ENCODE measurements around the gene SMIM22. TPM values are rescaled to one million over a fixed set of nuclear protein-coding genes. Genes with fewer than 3 reads are reported as not detected.
A peak's percentile ranks its signal among the peaks of the same experiment; 100 is the strongest.

The SMIM22 gene
- total and polyA plus RNA-seq, 10 donors: not detected

DNA sequence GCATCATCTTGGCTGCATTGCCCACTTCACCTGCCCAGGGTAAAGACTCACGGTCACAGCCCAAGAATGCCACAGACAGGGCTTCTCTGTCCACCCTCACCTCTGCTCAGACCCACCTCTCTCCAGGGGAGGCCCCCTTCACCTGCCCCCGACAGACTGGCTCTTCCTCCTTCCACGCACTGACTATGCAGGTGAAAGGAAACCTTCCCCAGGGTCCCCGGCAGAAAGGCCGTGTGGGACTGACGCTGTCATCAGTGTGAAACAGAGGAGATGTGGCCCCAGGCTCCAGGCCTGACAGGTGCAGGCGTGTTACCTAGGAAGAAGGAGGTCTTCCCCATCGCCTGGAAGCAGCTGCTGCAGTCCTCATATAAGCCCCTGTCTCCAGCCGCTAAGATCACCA is 16.6 kb downstream of the SMIM22 start:
- no peak overlapping the region for H3K4me3 ChIP-seq
- no peak for DNase-seq
- H3K36me3 ChIP-seq: peaks cover 0 to 100% (median 97%) of the 10 kb centered on the region in 6 donors
- 89 to 97% (median 92%) methylated on average over 9 of the region's 9 CpGs for WGBS, 5 donors
- no peak overlapping the region for H3K27ac ChIP-seq
- no peaks in the 10 kb centered on the region for H3K4me1 ChIP-seq
- intact Hi-C loops (cut with DNase I; ENCODE audit: low total_unique reads): no loop called here
- no peak for TF ChIP-seq POLR2A (IDR thresholded peaks at IDR 0.05)
- TF ChIP-seq CTCF (IDR thresholded peaks at IDR 0.05 in 8 of 11, conservative IDR thresholded peaks at IDR 0.05 in 3 of 11): no peak
- no peak for TF ChIP-seq POLR2AphosphoS5 (IDR thresholded peaks at IDR 0.05)
- H3K27me3 ChIP-seq (replicated peaks in 1 of 7): no peaks in the 10 kb centered on the region
- H3K9me3 ChIP-seq: no peaks in the 10 kb centered on the region

GRCh38 chr16:4813251-4814003 is 18.3 kb downstream of the SMIM22 start:
- intact Hi-C loops (cut with DNase I; ENCODE audit: low total_unique reads): no loop called here
- no peaks in the 10 kb centered on the region for H3K4me1 ChIP-seq
- H3K36me3 ChIP-seq: peaks cover 0 to 100% (median 98%) of the 10 kb centered on the region in 6 donors
- no peak for DNase-seq
- H3K9me3 ChIP-seq: no peaks in the 10 kb centered on the region
- TF ChIP-seq CTCF (IDR thresholded peaks at IDR 0.05 in 8 of 11, conservative IDR thresholded peaks at IDR 0.05 in 3 of 11): no peak
- TF ChIP-seq POLR2AphosphoS5 (IDR thresholded peaks at IDR 0.05): no peak
- no peak for TF ChIP-seq POLR2A (IDR thresholded peaks at IDR 0.05)
- 96 to 98% (median 98%) methylated on average over 11 to 16 of the region's 16 CpGs for WGBS, 5 donors
- H3K4me3 ChIP-seq: no peak overlapping the region
- H3K27me3 ChIP-seq (replicated peaks in 1 of 7): no peaks in the 10 kb centered on the region
- H3K27ac ChIP-seq: no peak overlapping the region

DNA sequence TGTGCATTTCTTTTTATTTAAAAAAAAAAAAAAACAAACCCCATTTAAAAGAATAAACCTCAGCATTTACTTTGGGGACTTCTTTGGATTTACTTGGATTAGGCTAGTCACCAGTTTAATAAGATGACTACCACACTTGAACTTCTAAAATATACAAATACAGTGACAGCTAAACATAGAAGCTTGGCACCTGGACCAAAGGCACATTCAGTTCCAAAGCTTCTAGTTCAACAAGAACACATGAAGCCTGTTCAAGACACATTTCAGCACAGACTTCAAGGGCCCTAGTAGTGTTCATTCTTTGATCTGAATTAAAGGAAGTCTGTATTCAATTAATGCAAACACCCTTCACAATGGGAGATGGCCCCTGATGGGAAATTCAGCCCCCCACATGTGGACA is 18.9 kb downstream of the SMIM22 start:
- no peak for DNase-seq
- no peaks in the 10 kb centered on the region for H3K27me3 ChIP-seq (replicated peaks in 1 of 7)
- no peaks in the 10 kb centered on the region for H3K4me1 ChIP-seq
- no peaks in the 10 kb centered on the region for H3K9me3 ChIP-seq
- no peak for TF ChIP-seq CTCF (IDR thresholded peaks at IDR 0.05 in 8 of 11, conservative IDR thresholded peaks at IDR 0.05 in 3 of 11)
- no peak for TF ChIP-seq POLR2AphosphoS5 (IDR thresholded peaks at IDR 0.05)
- no peak for TF ChIP-seq POLR2A (IDR thresholded peaks at IDR 0.05)
- peaks cover 0 to 100% (median 98%) of the 10 kb centered on the region in 6 donors for H3K36me3 ChIP-seq
- H3K27ac ChIP-seq: no peak overlapping the region
- no peak overlapping the region for H3K4me3 ChIP-seq
- intact Hi-C loops (cut with DNase I; ENCODE audit: low total_unique reads): no loop called here

DNA sequence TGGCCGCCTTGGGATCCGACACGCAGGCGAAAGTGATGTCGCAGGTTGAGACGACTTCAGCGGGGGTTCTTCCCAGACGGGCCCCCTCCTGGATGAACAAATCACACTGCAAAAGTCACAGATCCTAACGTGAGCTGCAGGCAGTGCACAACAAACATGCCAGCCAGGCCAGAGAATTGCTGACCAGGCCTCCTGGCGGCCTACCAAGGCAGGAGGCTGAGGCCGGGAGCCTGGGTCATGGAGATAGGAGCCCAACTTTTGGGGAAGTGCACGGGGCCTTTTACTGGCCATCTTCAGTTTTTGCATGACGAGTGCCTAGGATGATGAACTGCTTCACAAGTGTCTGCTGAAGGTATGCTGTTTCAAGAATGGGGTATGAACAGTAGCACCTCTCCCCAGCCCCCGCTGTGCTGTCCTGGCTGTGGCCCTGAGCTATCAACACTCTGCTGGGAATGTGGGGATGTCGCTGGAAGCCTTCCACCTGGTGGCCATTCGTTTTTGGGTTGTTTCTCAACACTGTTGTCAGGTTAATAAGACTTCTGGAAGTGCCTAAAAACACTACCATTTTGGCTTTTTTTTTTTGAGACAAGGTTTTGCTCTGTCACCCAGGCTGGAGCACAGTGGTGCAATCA is 19.5 kb downstream of the SMIM22 start:
- H3K36me3 ChIP-seq: peaks cover 0 to 100% (median 98%) of the 10 kb centered on the region in 6 donors
- intact Hi-C loops (cut with DNase I; ENCODE audit: low total_unique reads): no loop called here
- no peak overlapping the region for H3K27ac ChIP-seq
- no peaks in the 10 kb centered on the region for H3K9me3 ChIP-seq
- 91 to 93% (median 92%) methylated on average over 14 to 16 of the region's 16 CpGs for WGBS, 5 donors
- TF ChIP-seq POLR2AphosphoS5 (IDR thresholded peaks at IDR 0.05) (peak in 1 of 3 donors; percentile 42), POLR2A (IDR thresholded peaks at IDR 0.05) (no peak), CTCF (IDR thresholded peaks at IDR 0.05 in 8 of 11, conservative IDR thresholded peaks at IDR 0.05 in 3 of 11) (no peak)
- no peak overlapping the region for H3K4me3 ChIP-seq
- no peaks in the 10 kb centered on the region for H3K4me1 ChIP-seq
- H3K27me3 ChIP-seq (replicated peaks in 1 of 7): no peaks in the 10 kb centered on the region
- no peak for DNase-seq
